Fibroblast of lung (primary cell): Measurements from ENCODE around the gene CEP120. TPM values are rescaled to one million over a fixed set of nuclear protein-coding genes. Genes with fewer than 3 reads are reported as not detected.

Source experiments
- DNase-seq, 2 donors: peaks; one replicate each; pipeline versions ENCODE4 v3.0.0 to v3.0.0-alpha.2; 2010; ENCODE audit warnings: low read depth in 2 of 2
- H2AFZ ChIP-seq: 2 replicates; pipeline ENCODE4 v1.5.1; 2012; ENCODE audit warnings: low read length, control low read depth, inconsistent platforms
- H3K27ac ChIP-seq: 2 replicates; pipeline ENCODE4 v1.5.1; 2011; ENCODE audit warnings: low read length, control low read depth; ENCODE audit not compliant: insufficient read depth
- H3K27me3 ChIP-seq: 2 replicates; pipeline ENCODE4 v1.5.1; 2011; ENCODE audit warnings: mild to moderate bottlenecking, low read length; ENCODE audit not compliant: control insufficient read depth, insufficient read depth
- H3K36me3 ChIP-seq: 2 replicates; pipeline ENCODE4 v1.5.1; 2011; ENCODE audit warnings: low read length; ENCODE audit not compliant: control insufficient read depth, insufficient read depth
- H3K4me1 ChIP-seq: 2 replicates; pipeline ENCODE4 v1.5.1; 2011; ENCODE audit warnings: low read length; ENCODE audit not compliant: control insufficient read depth, insufficient read depth; ENCODE audit errors: extremely low read depth
- H3K4me2 ChIP-seq: 2 replicates; pipeline ENCODE4 v1.5.1; 2011; ENCODE audit warnings: low read length, control low read depth; ENCODE audit not compliant: insufficient read depth; ENCODE audit errors: extremely low read depth
- H3K4me3 ChIP-seq, 4 experiments: fragments of 200-600 bp in 1 of 4; sonication (generic) in 1 of 4; replicated peaks in 1 of 4; 2 replicates each; pipeline ENCODE4 v1.5.1; 2011 to 2016; ENCODE audit warnings: low read length in 4 of 4, low read depth in 3 of 4, mild to moderate bottlenecking in 3 of 4, control low read depth in 2 of 4, inconsistent platforms in 1 of 4, mixed read lengths in 1 of 4; ENCODE audit not compliant: insufficient read depth in 1 of 4; ENCODE audit errors: control extremely low read depth in 1 of 4
- H3K79me2 ChIP-seq: 2 replicates; pipeline ENCODE4 v1.5.1; 2012; ENCODE audit warnings: mild to moderate bottlenecking, low read length, inconsistent platforms; ENCODE audit not compliant: control insufficient read depth, insufficient read depth
- H3K9ac ChIP-seq: 2 replicates; pipeline ENCODE4 v1.5.1; 2011; ENCODE audit warnings: mild to moderate bottlenecking, low read length, control low read depth; ENCODE audit not compliant: insufficient read depth
- H3K9me3 ChIP-seq: 2 replicates; pipeline ENCODE4 v1.5.1; 2012; ENCODE audit warnings: low read depth, low read length; ENCODE audit not compliant: control insufficient read depth, insufficient read depth
- H4K20me1 ChIP-seq: 2 replicates; pipeline ENCODE4 v1.5.1; 2011; ENCODE audit warnings: low read length; ENCODE audit not compliant: control insufficient read depth, insufficient read depth; ENCODE audit errors: extremely low read depth
- CTCF ChIP-seq, 2 donors: IDR thresholded peaks in 1 of 2; conservative IDR thresholded peaks in 1 of 2; 1 replicate in 1 of 2; 2 replicates in 1 of 2; pipeline ENCODE4 v1.5.1; 2011 to 2012; ENCODE audit warnings: low read length in 2 of 2, control low read depth in 1 of 2, inconsistent platforms in 1 of 2, low read depth in 1 of 2, mild to moderate bottlenecking in 1 of 2
- EZH2 ChIP-seq: IDR thresholded peaks from 2 replicates; pipeline ENCODE4 v1.5.1; 2012; ENCODE audit warnings: low read length, control low read depth, mild to moderate bottlenecking; ENCODE audit errors: missing control alignments
- polyA plus RNA-seq, 2 donors: library from polyadenylated mRNA; depleted of rRNA in 1 of 2; stranded (reverse) in 1 of 2; unstranded in 1 of 2; fragments of >200 nt; gene quantifications; 2 replicates each; pipeline ENCODE4 v1.2.1, GENCODE V29; 2011 to 2012; ENCODE audit warnings: missing spikeins in 1 of 2
- total RNA-seq: library from RNA; depleted of rRNA; stranded (reverse); fragments of >200 nt; gene quantifications from 2 replicates; pipeline ENCODE4 v1.2.1, GENCODE V29; 2014

CEP120 gene
- total and polyA plus RNA-seq, 2 donors (not counting 1 experiment from before 2014, with no cell fraction given): 14.8 to 22.3 TPM

GRCh38 chr5:123444016-123444415 lies 20.8 kb upstream of the CEP120 start:
- H2AFZ ChIP-seq: no peak overlapping the region
- DNase-seq: no peak
- H3K9ac ChIP-seq: no peak overlapping the region
- H3K27ac ChIP-seq: no peak overlapping the region
- H3K27me3 ChIP-seq: no peaks in the 10 kb centered on the region
- TF ChIP-seq CTCF (conservative IDR thresholded peaks at IDR 0.05 in 1 of 2, IDR thresholded peaks at IDR 0.05 in 1 of 2; ENCODE audit: low read depth in 1 of 2, low read length in 2 of 2) (no peak), EZH2 (no peak)
- H3K4me3 ChIP-seq: no peak overlapping the region
- H3K36me3 ChIP-seq: no peaks in the 10 kb centered on the region
- no peaks in the 10 kb centered on the region for H3K4me1 ChIP-seq
- H4K20me1 ChIP-seq: no peaks in the 10 kb centered on the region
- H3K9me3 ChIP-seq: no peaks in the 10 kb centered on the region
- no peak overlapping the region for H3K4me2 ChIP-seq
- H3K79me2 ChIP-seq: no peaks in the 10 kb centered on the region

GRCh38 chr5:123441408-123441807 lies 18.2 kb upstream of the CEP120 start:
- no peak overlapping the region for H3K9ac ChIP-seq
- TF ChIP-seq CTCF (conservative IDR thresholded peaks at IDR 0.05 in 1 of 2, IDR thresholded peaks at IDR 0.05 in 1 of 2; ENCODE audit: low read depth in 1 of 2, low read length in 2 of 2) (no peak), EZH2 (no peak)
- H3K36me3 ChIP-seq: no peaks in the 10 kb centered on the region
- no peaks in the 10 kb centered on the region for H4K20me1 ChIP-seq
- no peak for DNase-seq
- H2AFZ ChIP-seq: peak overlapping the region; percentile 4
- no peak overlapping the region for H3K4me3 ChIP-seq
- H3K4me1 ChIP-seq: no peaks in the 10 kb centered on the region
- H3K4me2 ChIP-seq: no peak overlapping the region
- H3K27me3 ChIP-seq: no peaks in the 10 kb centered on the region
- no peaks in the 10 kb centered on the region for H3K9me3 ChIP-seq
- no peak overlapping the region for H3K27ac ChIP-seq
- no peaks in the 10 kb centered on the region for H3K79me2 ChIP-seq

- H3K4me3 ChIP-seq: no peak overlapping the region
- H3K4me1 ChIP-seq: no peaks in the 10 kb centered on the region
- DNase-seq: no peak
- no peak for TF ChIP-seq EZH2
- no peak for TF ChIP-seq CTCF (conservative IDR thresholded peaks at IDR 0.05 in 1 of 2, IDR thresholded peaks at IDR 0.05 in 1 of 2; ENCODE audit: low read depth in 1 of 2, low read length in 2 of 2)
- H3K9ac ChIP-seq: no peak overlapping the region
- H3K36me3 ChIP-seq: no peaks in the 10 kb centered on the region
- no peak overlapping the region for H3K27ac ChIP-seq
- H3K9me3 ChIP-seq: no peaks in the 10 kb centered on the region
- no peaks in the 10 kb centered on the region for H3K27me3 ChIP-seq
- no peak overlapping the region for H3K4me2 ChIP-seq
- no peak overlapping the region for H2AFZ ChIP-seq
- H4K20me1 ChIP-seq: no peaks in the 10 kb centered on the region
- H3K79me2 ChIP-seq: no peaks in the 10 kb centered on the region
These were observed 17.4 kb upstream of the CEP120 start for GRCh38 chr5:123440456-123441181.
